HEK293T (cell line): ENCODE measurements around the gene TRIM26.
A peak's percentile ranks its signal among the peaks of the same experiment; 100 is the strongest.

Experiments used
- CTCF ChIA-PET: fragments of 350-600 bp; formaldehyde crosslinking; extraction: SDS; loops from one replicate; lab custom pipeline; 2021; ENCODE audit warnings: antibody characterized with exemption, inconsistent platforms; lab: Yijun Ruan, JAX
- POLR2A ChIA-PET: fragments of 350-600 bp; formaldehyde crosslinking; extraction: SDS; loops from one replicate; lab custom pipeline; 2020; ENCODE audit warnings: antibody characterized with exemption, inconsistent platforms; lab: Yijun Ruan, JAX
- DNase-seq: peaks from one replicate; pipeline ENCODE4 v3.0.0; 2012; ENCODE audit warnings: mixed read lengths; ENCODE audit errors: extremely low spot score
- ARNT ChIP-seq: fragments of 450-650 bp; IDR thresholded peaks from 2 replicates; pipeline ENCODE4 v1.6.1; 2017; ENCODE audit warnings: mild to moderate bottlenecking
- BHLHE40 ChIP-seq: fragments of 450-650 bp; IDR thresholded peaks from 2 replicates; pipeline ENCODE4 v1.6.1; 2016; ENCODE audit warnings: mild to moderate bottlenecking, moderate library complexity, borderline replicate concordance
- CTBP1 ChIP-seq: fragments of 450-650 bp; IDR thresholded peaks from 2 replicates; pipeline ENCODE4 v1.6.1; 2016; ENCODE audit warnings: borderline replicate concordance
- ELF4 ChIP-seq: fragments of 450-650 bp; IDR thresholded peaks from 2 replicates; pipeline ENCODE4 v1.6.1; 2017; ENCODE audit warnings: antibody characterized with exemption
- FOXA1 ChIP-seq: fragments of 450-650 bp; IDR thresholded peaks from 2 replicates; pipeline ENCODE4 v1.6.1; 2016; ENCODE audit warnings: mild to moderate bottlenecking
- FOXK2 ChIP-seq: fragments of 450-650 bp; IDR thresholded peaks from 2 replicates; pipeline ENCODE4 v1.6.1; 2016; ENCODE audit warnings: mild to moderate bottlenecking
- FOXM1 ChIP-seq: fragments of 450-650 bp; IDR thresholded peaks from 2 replicates; pipeline ENCODE4 v1.6.1; 2017; ENCODE audit warnings: mild to moderate bottlenecking, borderline replicate concordance
- HDGF ChIP-seq: fragments of 450-650 bp; IDR thresholded peaks from 2 replicates; pipeline ENCODE4 v1.6.1; 2017; ENCODE audit warnings: antibody characterized with exemption, borderline replicate concordance
- L3MBTL2 ChIP-seq: fragments of 450-650 bp; conservative IDR thresholded peaks from 2 replicates; pipeline ENCODE4 v1.6.1; 2016; ENCODE audit warnings: mild to moderate bottlenecking
- LEF1 ChIP-seq: fragments of 450-650 bp; IDR thresholded peaks from 2 replicates; pipeline ENCODE4 v1.6.1; 2017; ENCODE audit warnings: mild to moderate bottlenecking, borderline replicate concordance
- NFRKB ChIP-seq: fragments of 450-650 bp; IDR thresholded peaks from 2 replicates; pipeline ENCODE4 v1.6.1; 2016; ENCODE audit warnings: mild to moderate bottlenecking, moderate library complexity
- PKNOX1 ChIP-seq: fragments of 450-650 bp; IDR thresholded peaks from 2 replicates; pipeline ENCODE4 v1.6.1; 2016
- SP1 ChIP-seq: fragments of 450-650 bp; IDR thresholded peaks from 2 replicates; pipeline ENCODE4 v1.6.1; 2017
- SUZ12 ChIP-seq: fragments of 450-650 bp; IDR thresholded peaks from 2 replicates; pipeline ENCODE4 v1.6.1; 2016; ENCODE audit warnings: mild to moderate bottlenecking
- TARDBP ChIP-seq: fragments of 450-650 bp; IDR thresholded peaks from 2 replicates; pipeline ENCODE4 v1.6.1; 2016
- ZNF384 ChIP-seq: fragments of 450-650 bp; IDR thresholded peaks from 2 replicates; pipeline ENCODE4 v1.6.1; 2016

Gene TRIM26

GRCh38 chr6:30178837-30179236 lies 34.4 kb downstream of the TRIM26 start:
- ChIA-PET CTCF (interaction anchor here (0.7 kb wide), 1 partner anchor 368 kb away, joined by 3 read pairs; no protein-coding TSS in a partner anchor), POLR2A (no interaction called here)
- TF ChIP-seq FOXK2 (no peak), ELF4 (no peak), PKNOX1 (no peak), ZNF384 (no peak), LEF1 (no peak), TARDBP (no peak), FOXA1 (no peak), SP1 (no peak), NFRKB (no peak)
- no peak for DNase-seq

GRCh38 chr6:30175765-30176164 lies 37.4 kb downstream of the TRIM26 start:
- no peak for TF ChIP-seq FOXK2
- ChIA-PET POLR2A (interaction anchor here (1.1 kb wide), 1 partner anchor 115 kb away, joined by 3 read pairs; the partner anchor contains the start of gene POLR1H), CTCF (interaction anchor here (0.7 to 0.8 kb wide), 2 partner anchors 12 to 523 kb away, joined by 3 to 5 read pairs; no protein-coding TSS in a partner anchor)
- no peak for DNase-seq

GRCh38 chr6:30172681-30173080 lies 40.5 kb downstream of the TRIM26 start:
- ChIA-PET CTCF (no interaction called here), POLR2A (no interaction called here)
- TF ChIP-seq FOXK2 (no peak), SUZ12 (no peak), TARDBP (no peak), SP1 (no peak), ARNT (no peak), BHLHE40 (no peak), ZNF384 (no peak), CTBP1 (no peak), NFRKB (no peak), PKNOX1 (no peak), L3MBTL2 (no peak)
- no peak for DNase-seq

DNA sequence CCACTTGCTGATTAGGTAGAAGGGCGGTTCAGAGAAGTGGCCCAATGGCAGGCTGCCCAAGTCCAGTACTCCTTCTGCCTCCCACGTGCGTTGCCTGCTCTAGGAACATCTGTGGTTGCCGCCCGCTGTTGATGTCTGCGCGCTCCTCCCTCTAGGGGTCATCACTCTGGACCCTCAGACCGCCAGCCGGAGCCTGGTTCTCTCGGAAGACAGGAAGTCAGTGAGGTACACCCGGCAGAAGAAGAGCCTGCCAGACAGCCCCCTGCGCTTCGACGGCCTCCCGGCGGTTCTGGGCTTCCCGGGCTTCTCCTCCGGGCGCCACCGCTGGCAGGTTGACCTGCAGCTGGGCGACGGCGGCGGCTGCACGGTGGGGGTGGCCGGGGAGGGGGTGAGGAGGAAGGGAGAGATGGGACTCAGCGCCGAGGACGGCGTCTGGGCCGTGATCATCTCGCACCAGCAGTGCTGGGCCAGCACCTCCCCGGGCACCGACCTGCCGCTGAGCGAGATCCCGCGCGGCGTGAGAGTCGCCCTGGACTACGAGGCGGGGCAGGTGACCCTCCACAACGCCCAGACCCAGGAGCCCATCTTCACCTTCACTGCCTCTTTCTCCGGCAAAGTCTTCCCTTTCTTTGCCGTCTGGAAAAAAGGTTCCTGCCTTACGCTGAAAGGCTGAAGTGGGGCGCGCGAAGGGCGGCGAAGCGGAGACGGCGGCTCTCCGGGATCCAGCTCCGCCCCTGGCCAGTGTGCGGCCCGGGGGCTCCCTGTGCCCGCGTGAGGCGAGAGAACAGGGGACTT lies 41.3 kb downstream of the TRIM26 start:
- ChIA-PET CTCF (no interaction called here), POLR2A (no interaction called here)
- no peak for TF ChIP-seq PKNOX1
- no peak for TF ChIP-seq SP1
- DNase-seq, result no peak

DNA sequence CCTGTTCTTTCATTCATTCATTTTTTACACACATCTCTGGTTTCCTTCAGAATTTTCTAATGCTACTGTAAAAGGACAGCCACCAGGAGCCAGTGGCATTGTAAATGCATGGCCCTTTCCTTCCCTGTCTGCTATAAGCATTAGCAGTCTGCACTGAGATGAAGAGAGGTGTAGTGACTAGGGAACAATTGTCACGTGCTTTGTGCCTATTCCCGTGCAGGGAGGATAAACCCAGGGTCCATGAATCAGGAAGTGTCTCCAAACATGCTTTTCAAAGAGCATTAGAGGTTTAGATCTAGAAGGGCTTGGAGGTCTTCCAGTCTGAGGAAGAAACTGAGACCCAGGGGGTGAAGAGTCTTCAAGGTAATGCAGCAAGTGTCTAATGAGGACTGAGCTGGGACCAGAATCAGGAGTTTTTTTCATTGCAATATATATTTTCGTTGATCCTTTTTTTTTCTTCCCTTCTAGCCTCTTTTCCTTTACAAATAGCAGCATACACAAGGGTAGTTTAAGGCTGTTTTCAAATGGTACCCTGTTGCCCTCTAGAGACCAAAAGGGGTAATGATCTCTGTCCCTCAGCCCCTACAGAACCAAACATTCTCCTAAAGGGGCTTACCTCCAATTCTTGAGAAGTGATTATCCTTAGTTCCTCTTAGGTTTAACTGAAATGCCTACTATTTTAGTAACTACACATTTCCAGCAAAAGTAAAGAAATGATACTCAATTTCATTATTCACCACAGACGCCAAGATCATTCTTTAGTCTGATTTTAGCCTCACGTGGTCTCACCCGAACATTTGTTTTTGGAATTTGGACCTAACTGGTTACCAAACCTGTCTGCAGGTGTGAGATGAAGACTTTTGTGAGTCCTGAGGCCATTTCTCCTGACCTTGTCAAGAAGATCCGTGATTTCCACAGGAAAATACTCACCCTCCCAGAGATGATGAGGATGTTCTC lies 43.3 kb downstream of the TRIM26 start:
- ChIA-PET CTCF (interaction anchor here (0.6 kb wide), 3 partner anchors 29 to 303 kb away, joined by 3 to 4 read pairs (median 3); no protein-coding TSS in a partner anchor), POLR2A (interaction anchor here (1.2 to 1.5 kb wide), 2 partner anchors 16 to 67 kb away, joined by 3 read pairs; no protein-coding TSS in a partner anchor)
- TF ChIP-seq SUZ12 (no peak), CTBP1 (no peak), FOXK2 (no peak), ELF4 (no peak), HDGF (no peak), ZNF384 (no peak), FOXA1 (no peak), FOXM1 (no peak), TARDBP (no peak), SP1 (no peak), L3MBTL2 (no peak), ARNT (no peak), NFRKB (no peak), LEF1 (no peak), BHLHE40 (no peak), PKNOX1 (no peak)
- peak; percentile 65 for DNase-seq

GRCh38 chr6:30168741-30169140 lies 44.5 kb downstream of the TRIM26 start:
- POLR2A ChIA-PET, result interaction anchor here (1.2 to 1.3 kb wide), 2 partner anchors 65 to 67 kb away, joined by 3 read pairs; no protein-coding TSS in a partner anchor
- no peak for TF ChIP-seq TARDBP
- TF ChIP-seq FOXK2, result no peak
- TF ChIP-seq SP1, result no peak
- TF ChIP-seq ELF4, result no peak
- TF ChIP-seq PKNOX1, result no peak
- TF ChIP-seq ZNF384, result no peak
- no peak for TF ChIP-seq HDGF
- TF ChIP-seq CTBP1, result no peak
- no peak for TF ChIP-seq SUZ12
- no peak for TF ChIP-seq FOXA1
- no peak for TF ChIP-seq FOXM1
- TF ChIP-seq L3MBTL2, result no peak
- TF ChIP-seq ARNT, result no peak
- no peak for TF ChIP-seq BHLHE40
- no peak for TF ChIP-seq LEF1
- CTCF ChIA-PET, result interaction anchor here (1.0 to 1.2 kb wide), 2 partner anchors 65 to 67 kb away, joined by 4 read pairs; no protein-coding TSS in a partner anchor
- no peak for DNase-seq
